Measurements from ENCODE around the gene TMEM132A. TPM values are rescaled to one million over a fixed set of nuclear protein-coding genes. Genes with fewer than 3 reads are reported as not detected.

The TMEM132A gene
- total RNA-seq, 4 donors from 2014 or later, result 2.9 to 11.3 (median 6.7) TPM

GRCh38 chr11:60927600-60927999 lies 3.3 kb downstream of the TMEM132A start:
- no peak for DNase-seq (ENCODE audit: low spot score)
- no peak for ATAC-seq (ENCODE audit: low FRiP score)
- no peak for TF ChIP-seq CTCF (IDR thresholded peaks at IDR 0.05)

GRCh38 chr11:60928563-60929001 lies 4.3 kb downstream of the TMEM132A start:
- DNase-seq (ENCODE audit: low spot score), result no peak
- TF ChIP-seq CTCF (IDR thresholded peaks at IDR 0.05), result no peak

GRCh38 chr11:60929764-60930163 lies 5.5 kb downstream of the TMEM132A start:
- no peak for TF ChIP-seq CTCF (IDR thresholded peaks at IDR 0.05)
- ATAC-seq (ENCODE audit: low FRiP score) (no peak), DNase-seq (ENCODE audit: low spot score) (no peak)

More at GRCh38 chr11:60928563-60929001, 4.3 kb downstream of the TMEM132A start:
- no peak for ATAC-seq (ENCODE audit: low FRiP score)

GRCh38 chr11:60930394-60930793 lies 6.1 kb downstream of the TMEM132A start:
- DNase-seq (ENCODE audit: low spot score) (no peak), ATAC-seq (ENCODE audit: low FRiP score) (no peak)
- TF ChIP-seq CTCF (IDR thresholded peaks at IDR 0.05), result no peak

GRCh38 chr11:60931917-60932316 lies 7.7 kb downstream of the TMEM132A start:
- DNase-seq (ENCODE audit: low spot score), result no peak
- no peak for ATAC-seq (ENCODE audit: low FRiP score)
- TF ChIP-seq CTCF (IDR thresholded peaks at IDR 0.05), result no peak

- DNase-seq (ENCODE audit: low spot score) (no peak), ATAC-seq (ENCODE audit: low FRiP score) (no peak)
- no peak for TF ChIP-seq CTCF (IDR thresholded peaks at IDR 0.05)
Measured at GRCh38 chr11:60932605-60933356, 8.5 kb downstream of the TMEM132A start.

Data from omental fat pad (tissue), 4 donors.